H1 (cell line): ENCODE data around the gene CDH26. TPM values are rescaled to one million over a fixed set of nuclear protein-coding genes. Genes with fewer than 3 reads are reported as not detected.

ENCODE experiments used
- CTCF ChIA-PET: fragments of 300-600 bp; sonication (Branson Sonifier 250); formaldehyde crosslinking; loops from one replicate; lab custom pipeline; 2021; ENCODE audit not compliant: partially characterized antibody; lab: Charles Lee
- POLR2A ChIA-PET: fragments of 300-600 bp; sonication (Branson Sonifier 250); formaldehyde crosslinking; loops from one replicate; lab custom pipeline; 2021; ENCODE audit warnings: inconsistent platforms; ENCODE audit not compliant: partially characterized antibody; lab: Charles Lee
- DNase-seq, 2 experiments: peaks; one replicate each; pipeline versions ENCODE4 v3.0.0 to v3.0.0-alpha.2; 2010 to 2022; ENCODE audit warnings: low spot score in 2 of 2, low read depth in 1 of 2, mixed read lengths in 1 of 2
- FAIRE-seq: peaks from 2 replicates; lab custom pipeline; 2011; peaks lifted over from hg19 to GRCh38; lab: Jason Lieb, UNC
- H2AFZ ChIP-seq: 2 replicates; pipeline ENCODE4 v1.8.1; 2012; ENCODE audit warnings: low read length, inconsistent platforms
- H2AK5ac ChIP-seq: 2 replicates; pipeline ENCODE4 v1.6.1; 2013; ENCODE audit warnings: low read depth, low read length
- H2BK120ac ChIP-seq: replicated peaks from 2 replicates; pipeline ENCODE3; 2013; ENCODE audit warnings: low read depth, low read length, inconsistent platforms
- H2BK12ac ChIP-seq: 2 replicates; pipeline ENCODE4 v1.6.1; 2013; ENCODE audit warnings: low read depth, low read length
- H2BK15ac ChIP-seq: 2 replicates; pipeline ENCODE4 v1.6.1; 2013; ENCODE audit warnings: low read length
- H2BK20ac ChIP-seq: 2 replicates; pipeline ENCODE4 v1.6.1; 2013; ENCODE audit warnings: low read length
- H2BK5ac ChIP-seq: 2 replicates; pipeline ENCODE4 v1.6.1; 2013; ENCODE audit warnings: low read depth, low read length
- H3K14ac ChIP-seq: 2 replicates; pipeline ENCODE4 v1.6.1; 2013; ENCODE audit warnings: inconsistent platforms; ENCODE audit not compliant: insufficient read length
- H3K18ac ChIP-seq: 2 replicates; pipeline ENCODE4 v1.6.1; 2013; ENCODE audit warnings: low read length; ENCODE audit errors: extremely low read depth
- H3K23ac ChIP-seq: 2 replicates; pipeline ENCODE4 v1.6.1; 2013; ENCODE audit warnings: inconsistent platforms; ENCODE audit not compliant: insufficient read length
- H3K23me2 ChIP-seq: 2 replicates; pipeline ENCODE4 v1.6.1; 2013; ENCODE audit warnings: low read depth, low read length
- H3K27ac ChIP-seq: 2 replicates; pipeline ENCODE4 v1.6.1; 2011; ENCODE audit warnings: low read depth, low read length, inconsistent platforms
- H3K27me3 ChIP-seq, 4 experiments: replicated peaks in 1 of 4; 1 replicate in 1 of 4; 2 replicates in 3 of 4; pipeline versions ENCODE4 v1.6.1 to v1.8.1; 2011 to 2013; ENCODE audit warnings: low read length in 3 of 4, mild to moderate bottlenecking in 3 of 4, inconsistent platforms in 2 of 4, mixed read lengths in 2 of 4, moderate library complexity in 1 of 4; ENCODE audit not compliant: control insufficient read depth in 3 of 4, insufficient read depth in 3 of 4; ENCODE audit errors: extremely low read depth in 1 of 4
- H3K36me3 ChIP-seq, 4 experiments: 2 replicates each; pipeline versions ENCODE4 v1.6.1 to v1.8.1; 2011 to 2013; ENCODE audit warnings: mild to moderate bottlenecking in 4 of 4, low read length in 3 of 4, moderate library complexity in 2 of 4, control low read depth in 1 of 4, inconsistent platforms in 1 of 4; ENCODE audit not compliant: insufficient read depth in 4 of 4, control insufficient read depth in 2 of 4
- H3K4ac ChIP-seq: replicated peaks from 2 replicates; pipeline ENCODE3; 2013; ENCODE audit warnings: low read length, low read depth, mixed read lengths, inconsistent platforms; ENCODE audit not compliant: insufficient read length
- H3K4me1 ChIP-seq, 4 experiments: replicated peaks in 1 of 4; 1 replicate in 1 of 4; 2 replicates in 3 of 4; pipeline versions ENCODE4 v1.6.1 to v1.8.1; 2011 to 2013; ENCODE audit warnings: low read length in 3 of 4, inconsistent platforms in 2 of 4, mixed read lengths in 1 of 4; ENCODE audit not compliant: insufficient read depth in 4 of 4, control insufficient read depth in 3 of 4
- H3K4me2 ChIP-seq, 2 experiments: 2 replicates each; pipeline versions ENCODE4 v1.6.1 to v1.8.1; 2011 to 2013; ENCODE audit warnings: low read depth in 2 of 2, low read length in 2 of 2, control low read depth in 1 of 2, inconsistent platforms in 1 of 2, mild to moderate bottlenecking in 1 of 2; ENCODE audit not compliant: insufficient read depth in 1 of 2
- H3K4me3 ChIP-seq, 4 experiments: fragments of 200-600, 300-600 bp in 1 of 4; sonication (generic), shearing (Covaris generic), sonication (Bioruptor Twin) in 1 of 4; 2 replicates each; pipeline versions ENCODE4 v1.5.1 to v1.8.1; 2011 to 2016; ENCODE audit warnings: low read length in 4 of 4, low read depth in 3 of 4, control low read depth in 2 of 4, inconsistent platforms in 2 of 4, mild to moderate bottlenecking in 2 of 4, mixed read lengths in 1 of 4, moderate library complexity in 1 of 4; ENCODE audit not compliant: insufficient read depth in 2 of 4; ENCODE audit errors: extremely low read depth in 1 of 4
- H3K56ac ChIP-seq: replicated peaks from 2 replicates; pipeline ENCODE3; 2013; ENCODE audit warnings: low read depth, mild to moderate bottlenecking, mixed read lengths, low read length, inconsistent platforms; ENCODE audit not compliant: insufficient read length
- H3K79me1 ChIP-seq: 2 replicates; pipeline ENCODE4 v1.6.1; 2013; ENCODE audit warnings: low read depth, low read length, control low read depth
- H3K79me2 ChIP-seq, 2 experiments: 2 replicates each; pipeline versions ENCODE4 v1.6.1 to v1.8.1; 2012 to 2013; ENCODE audit warnings: low read length in 2 of 2, mild to moderate bottlenecking in 2 of 2, inconsistent platforms in 1 of 2; ENCODE audit not compliant: insufficient read depth in 2 of 2, control insufficient read depth in 1 of 2
- H3K9ac ChIP-seq, 4 experiments: replicated peaks in 1 of 4; 1 replicate in 1 of 4; 2 replicates in 3 of 4; pipeline versions ENCODE4 v1.6.1 to v1.8.1; 2011 to 2013; ENCODE audit warnings: low read depth in 3 of 4, low read length in 3 of 4, control low read depth in 2 of 4, mild to moderate bottlenecking in 2 of 4, moderate library complexity in 2 of 4, inconsistent platforms in 1 of 4; ENCODE audit errors: extremely low read depth in 1 of 4
- H3K9me3 ChIP-seq, 2 experiments: 2 replicates each; pipeline versions ENCODE4 v1.6.1 to v1.8.1; 2012 to 2013; ENCODE audit warnings: mild to moderate bottlenecking in 2 of 2, moderate library complexity in 2 of 2, control low read depth in 1 of 2, inconsistent platforms in 1 of 2, low read depth in 1 of 2, low read length in 1 of 2, mixed read lengths in 1 of 2; ENCODE audit not compliant: insufficient read depth in 2 of 2
- H4K20me1 ChIP-seq, 2 experiments: replicated peaks in 1 of 2; 2 replicates each; pipeline versions ENCODE3 to v1.8.1; 2011 to 2013; ENCODE audit warnings: inconsistent platforms in 2 of 2, low read length in 2 of 2, mild to moderate bottlenecking in 1 of 2; ENCODE audit not compliant: insufficient read depth in 2 of 2, control insufficient read depth in 1 of 2
- H4K5ac ChIP-seq: 2 replicates; pipeline ENCODE4 v1.6.1; 2013; ENCODE audit warnings: low read length, low read depth, mixed read lengths, inconsistent platforms; ENCODE audit not compliant: insufficient read length
- H4K8ac ChIP-seq: 2 replicates; pipeline ENCODE4 v1.8.0; 2013; ENCODE audit warnings: mild to moderate bottlenecking, moderate library complexity, low read length, inconsistent platforms; ENCODE audit not compliant: insufficient read depth; ENCODE audit errors: extremely low read depth
- H4K91ac ChIP-seq: replicated peaks from 2 replicates; pipeline ENCODE3; 2013; ENCODE audit warnings: low read length, mixed read lengths, inconsistent platforms; ENCODE audit not compliant: insufficient read length
- CBX5 ChIP-seq: fragments of 300-800, 300-1000 bp; sonication (generic); IDR thresholded peaks from 2 replicates; pipeline ENCODE4 v1.7.1; 2016; ENCODE audit warnings: antibody characterized with exemption, low read length, low read depth
- EZH2 ChIP-seq: fragments of 200-600 bp; sonication (generic); IDR thresholded peaks from 2 replicates; pipeline ENCODE4 v1.7.1; 2012; ENCODE audit warnings: low read depth, mild to moderate bottlenecking, moderate library complexity, low read length, inconsistent platforms; ENCODE audit not compliant: severe bottlenecking
- HDAC6 ChIP-seq: IDR thresholded peaks from one replicate; pipeline ENCODE4 v1.7.1; 2012; ENCODE audit warnings: low read depth, mild to moderate bottlenecking, inconsistent platforms, low read length, moderate library complexity
- NANOG ChIP-seq: IDR thresholded peaks from 2 replicates; pipeline ENCODE4 v1.6.1; 2011; ENCODE audit warnings: low read length, low read depth, mild to moderate bottlenecking, inconsistent platforms; ENCODE audit not compliant: insufficient read depth, poor library complexity, severe bottlenecking
- RAD21 ChIP-seq, 2 experiments: IDR thresholded peaks in 1 of 2; conservative IDR thresholded peaks in 1 of 2; 2 replicates each; pipeline ENCODE4 v1.6.1; 2011; ENCODE audit warnings: low read depth in 2 of 2, low read length in 2 of 2, improper control_type of control experiment in 1 of 2, inconsistent platforms in 1 of 2, mild to moderate bottlenecking in 1 of 2, moderate library complexity in 1 of 2
- SAP30 ChIP-seq: fragments of 300-600 bp; sonication (generic); IDR thresholded peaks from 2 replicates; pipeline ENCODE4 v1.7.1; 2012; ENCODE audit warnings: low read length, moderate library complexity, mild to moderate bottlenecking, inconsistent platforms; ENCODE audit not compliant: insufficient read depth, insufficient replicate concordance
- SIN3A ChIP-seq, 2 experiments: IDR thresholded peaks in 1 of 2; conservative IDR thresholded peaks in 1 of 2; 2 replicates each; pipeline ENCODE4 v1.6.1; 2011 to 2012; ENCODE audit warnings: low read length in 2 of 2, improper control_type of control experiment in 1 of 2, low read depth in 1 of 2, mild to moderate bottlenecking in 1 of 2
- SIRT6 ChIP-seq: IDR thresholded peaks from one replicate; pipeline ENCODE4 v1.7.1; 2012; ENCODE audit warnings: low read length, inconsistent platforms
- TEAD4 ChIP-seq: IDR thresholded peaks from 2 replicates; pipeline ENCODE4 v1.6.1; 2012; ENCODE audit warnings: low read depth, low read length, inconsistent platforms, mixed read lengths
- USF2 ChIP-seq: IDR thresholded peaks from 2 replicates; pipeline ENCODE4 v1.6.1; 2011; ENCODE audit warnings: low read length, improper control_type of control experiment
- WGBS, 2 experiments: shearing (Covaris generic) in 1 of 2; methylation state at CpG; one replicate each; pipeline versions ENCODE4 v1.1.6 to v1.1.7; 2013 to 2015; ENCODE audit warnings: low lambda C conversion rate in 2 of 2, mixed read lengths in 2 of 2, inconsistent platforms in 1 of 2, low coverage in 1 of 2, missing lambda C conversion rate in 1 of 2; ENCODE audit not compliant: insufficient replicate concordance in 2 of 2, insufficient coverage in 1 of 2, insufficient read length in 1 of 2; ENCODE audit errors: extremely low coverage in 1 of 2, missing lambda C conversion rate in 1 of 2; 5-methylcytosine and 5-hydroxymethylcytosine counted together
- polyA plus RNA-seq, 7 experiments: library from polyadenylated mRNA; depleted of rRNA in 3 of 7; stranded (reverse) in 5 of 7; unstranded in 2 of 7; fragments of >200 nt in 5 of 7; fragments of 200-250 nt in 2 of 7; gene quantifications; 1 replicate in 5 of 7; 2 replicates in 1 of 7; 4 replicates in 1 of 7; pipeline versions ENCODE4 v1.2.1 to v1.2.3, GENCODE V29; 2011 to 2013; ENCODE audit warnings: missing spikeins in 2 of 7, mixed read lengths in 2 of 7
- total RNA-seq: library from RNA; stranded (reverse); fragmentation: NEBNext Ultra II Directional; extraction: Animal tissue kit (Norgen Biotek cat#: 25700); gene quantifications from 2 replicates; pipeline ENCODE4 v1.2.1, GENCODE V29; 2021

Gene CDH26
- total and polyA plus RNA-seq, 2 of the 8 experiments (the other 6 are each of a cell fraction or from before 2014, with no cell fraction given) = 1.5 to 1.7 TPM

- Histone ChIP-seq H3K36me3 (no peaks in the 10 kb centered on the region), H2AFZ (no peak overlapping the region), H3K4me1 (no peaks in the 10 kb centered on the region), H2AK5ac (no peak overlapping the region), H2BK5ac (no peak overlapping the region), H4K20me1 (no peaks in the 10 kb centered on the region), H3K27me3 (no peaks in the 10 kb centered on the region), H3K23ac (no peak overlapping the region), H2BK12ac (no peak overlapping the region), H3K9me3 (no peaks in the 10 kb centered on the region), H3K79me2 (no peaks in the 10 kb centered on the region), H3K23me2 (no peaks in the 10 kb centered on the region), H3K9ac (no peak overlapping the region), H3K18ac (no peak overlapping the region), H4K91ac (no peak overlapping the region), H3K4me3 (no peak overlapping the region), H2BK15ac (no peak overlapping the region), H3K4ac (no peak overlapping the region), H4K8ac (no peak overlapping the region), H3K56ac (no peak overlapping the region), H3K79me1 (no peaks in the 10 kb centered on the region), H3K4me2 (no peak overlapping the region), H4K5ac (no peak overlapping the region), H3K14ac (no peak overlapping the region), H2BK120ac (no peak overlapping the region), H3K27ac (no peak overlapping the region), H2BK20ac (no peak overlapping the region)
- DNase-seq (no peak), FAIRE-seq (no peak)
- POLR2A ChIA-PET = no interaction called here
- 95% methylated on average over 6 of the region's 6 CpGs; no CpG with 5 or more reads in 1 of the 2 experiments for WGBS, 2 experiments
- CTCF ChIA-PET = interaction anchor here (0.6 to 2.3 kb wide), 2 partner anchors 10 to 64 kb away, joined by 3 to 11 read pairs; no protein-coding TSS in a partner anchor
- TF ChIP-seq SIN3A (conservative IDR thresholded peaks at IDR 0.05 in 1 of 2, IDR thresholded peaks at IDR 0.05 in 1 of 2; ENCODE audit: low read depth in 1 of 2, low read length in 2 of 2) (no peak), NANOG (no peak), SAP30 (no peak), TEAD4 (no peak), RAD21 (IDR thresholded peaks at IDR 0.05 in 1 of 2, conservative IDR thresholded peaks at IDR 0.05 in 1 of 2; ENCODE audit: low read depth in 2 of 2, low read length in 2 of 2) (no peak), CBX5 (no peak), SIRT6 (no peak), HDAC6 (no peak), EZH2 (no peak), USF2 (no peak)
Measured at GRCh38 chr20:60035486-60035885, 77.3 kb downstream of the CDH26 start.
